ENCODE data around the gene CXCL5.
"Not testable (repeated sequence)": the region's sequence is repeated elsewhere in the genome, so short reads cannot be mapped to it uniquely, and the experiment has no call there.

CXCL5 gene

GRCh38 chr4:73989928-73990327 is 8.5 kb downstream of the CXCL5 start:
- no peaks in the 10 kb centered on the region for H3K36me3 ChIP-seq (ENCODE audit: control insufficient read depth, insufficient read depth, low read length)
- H3K27me3 ChIP-seq (replicated peaks; ENCODE audit: control insufficient read depth, insufficient read depth, low read length) = no peaks in the 10 kb centered on the region; the same call in 1 of the 2 replicates
- TF ChIP-seq, protein P1, sequence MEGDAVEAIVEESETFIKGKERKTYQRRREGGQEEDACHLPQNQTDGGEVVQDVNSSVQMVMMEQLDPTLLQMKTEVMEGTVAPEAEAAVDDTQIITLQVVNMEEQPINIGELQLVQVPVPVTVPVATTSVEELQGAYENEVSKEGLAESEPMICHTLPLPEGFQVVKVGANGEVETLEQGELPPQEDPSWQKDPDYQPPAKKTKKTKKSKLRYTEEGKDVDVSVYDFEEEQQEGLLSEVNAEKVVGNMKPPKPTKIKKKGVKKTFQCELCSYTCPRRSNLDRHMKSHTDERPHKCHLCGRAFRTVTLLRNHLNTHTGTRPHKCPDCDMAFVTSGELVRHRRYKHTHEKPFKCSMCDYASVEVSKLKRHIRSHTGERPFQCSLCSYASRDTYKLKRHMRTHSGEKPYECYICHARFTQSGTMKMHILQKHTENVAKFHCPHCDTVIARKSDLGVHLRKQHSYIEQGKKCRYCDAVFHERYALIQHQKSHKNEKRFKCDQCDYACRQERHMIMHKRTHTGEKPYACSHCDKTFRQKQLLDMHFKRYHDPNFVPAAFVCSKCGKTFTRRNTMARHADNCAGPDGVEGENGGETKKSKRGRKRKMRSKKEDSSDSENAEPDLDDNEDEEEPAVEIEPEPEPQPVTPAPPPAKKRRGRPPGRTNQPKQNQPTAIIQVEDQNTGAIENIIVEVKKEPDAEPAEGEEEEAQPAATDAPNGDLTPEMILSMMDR (IDR thresholded peaks at IDR 0.05; ENCODE audit: insufficient read depth, low read length, poor library complexity, severe bottlenecking) = no peak
- H3K4me3 ChIP-seq (replicated peaks; ENCODE audit: low read depth, low read length) = no peak overlapping the region
- no peak for DNase-seq (ENCODE audit: extremely low read depth, insufficient read length)

GRCh38 chr4:73989031-73989430 is 9.4 kb downstream of the CXCL5 start:
- no peak for DNase-seq (ENCODE audit: extremely low read depth, insufficient read length)
- Histone ChIP-seq H3K4me3 (replicated peaks; ENCODE audit: low read depth, low read length) (no peak overlapping the region), H3K27me3 (replicated peaks; ENCODE audit: control insufficient read depth, insufficient read depth, low read length) (no peaks in the 10 kb centered on the region; the same call in 1 of the 2 replicates), H3K36me3 (ENCODE audit: control insufficient read depth, insufficient read depth, low read length) (no peaks in the 10 kb centered on the region)
- TF ChIP-seq, protein P1 (IDR thresholded peaks at IDR 0.05; ENCODE audit: insufficient read depth, low read length, poor library complexity, severe bottlenecking) = no peak

GRCh38 chr4:73988061-73988460 is 10.4 kb downstream of the CXCL5 start, which contains the start of gene PPBP:
PPBP (minus strand) TSS chr4:73988190; CDS start chr4:73988103, 87 bp downstream.
- H3K27me3 ChIP-seq (replicated peaks; ENCODE audit: control insufficient read depth, insufficient read depth, low read length) = no peaks in the 10 kb centered on the region; the same call in 1 of the 2 replicates
- no peak for DNase-seq (ENCODE audit: extremely low read depth, insufficient read length)
- TF ChIP-seq, protein P1 (IDR thresholded peaks at IDR 0.05; ENCODE audit: insufficient read depth, low read length, poor library complexity, severe bottlenecking) = no peak

GRCh38 chr4:73985528-73985852 is 13.0 kb downstream of the CXCL5 start:
- Histone ChIP-seq H3K27me3 (replicated peaks; ENCODE audit: control insufficient read depth, insufficient read depth, low read length) (no peaks in the 10 kb centered on the region), H3K4me3 (replicated peaks; ENCODE audit: low read depth, low read length) (no peak overlapping the region), H3K36me3 (ENCODE audit: control insufficient read depth, insufficient read depth, low read length) (no peaks in the 10 kb centered on the region)
- no peak for DNase-seq (ENCODE audit: extremely low read depth, insufficient read length)
- TF ChIP-seq, protein P1 (IDR thresholded peaks at IDR 0.05; ENCODE audit: insufficient read depth, low read length, poor library complexity, severe bottlenecking) = no peak

More at GRCh38 chr4:73988061-73988460, 10.4 kb downstream of the CXCL5 start, which contains the start of gene PPBP:
- no peaks in the 10 kb centered on the region for H3K36me3 ChIP-seq (ENCODE audit: control insufficient read depth, insufficient read depth, low read length)
- H3K4me3 ChIP-seq (replicated peaks; ENCODE audit: low read depth, low read length) = no peak within 1 kb of the TSS

- TF ChIP-seq, protein P1 (IDR thresholded peaks at IDR 0.05; ENCODE audit: insufficient read depth, low read length, poor library complexity, severe bottlenecking) = no peak
- Histone ChIP-seq H3K36me3 (ENCODE audit: control insufficient read depth, insufficient read depth, low read length) (no peaks in the 10 kb centered on the region), H3K4me3 (replicated peaks; ENCODE audit: low read depth, low read length) (no peak overlapping the region), H3K27me3 (replicated peaks; ENCODE audit: control insufficient read depth, insufficient read depth, low read length) (no peaks in the 10 kb centered on the region)
- DNase-seq (ENCODE audit: extremely low read depth, insufficient read length) = no peak
Measured at GRCh38 chr4:73984736-73985527, 13.5 kb downstream of the CXCL5 start.

DNA sequence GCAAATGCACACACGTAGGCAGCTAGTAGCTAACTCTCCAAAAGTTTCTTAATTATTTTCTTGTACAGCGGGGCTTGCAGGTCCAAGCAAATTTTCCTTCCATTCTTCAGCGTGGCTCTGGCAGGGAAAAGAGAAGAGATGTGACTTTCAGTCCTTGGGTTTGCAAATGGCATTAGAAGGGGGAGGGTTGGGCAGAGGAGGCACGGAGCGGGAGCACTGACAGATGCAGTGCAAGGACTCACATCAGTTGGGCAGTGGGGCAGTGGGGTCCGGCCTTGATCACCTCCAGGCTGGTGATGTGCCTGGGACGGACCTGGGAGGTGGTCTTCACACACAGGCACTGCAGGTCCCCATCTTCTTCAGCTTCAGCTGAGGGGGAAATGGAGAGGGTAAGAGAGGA is 17.3 kb downstream of the CXCL5 start:
- H3K27me3 ChIP-seq (replicated peaks; ENCODE audit: control insufficient read depth, insufficient read depth, low read length); DNase-seq (ENCODE audit: extremely low read depth, insufficient read length); H3K36me3 ChIP-seq (ENCODE audit: control insufficient read depth, insufficient read depth, low read length); H3K4me3 ChIP-seq (replicated peaks; ENCODE audit: low read depth, low read length): not testable (repeated sequence)

All from GM06990 (cell line).